ENCODE results near the gene FRYL. TPM values are rescaled to one million over a fixed set of nuclear protein-coding genes. Genes with fewer than 3 reads are reported as not detected.

The FRYL gene
- total and polyA plus RNA-seq, 2 of the 8 experiments (the other 6 are each of a cell fraction or from before 2014, with no cell fraction given), result 8.0 to 36.5 TPM

- Histone ChIP-seq H2BK12ac (ENCODE audit: low read depth, low read length) (peak within 1 kb of the TSS; percentile 35; the same call in 1 of the 2 replicates), H2BK20ac (ENCODE audit: low read length) (no peak within 1 kb of the TSS), H3K27ac (ENCODE audit: low read depth, low read length) (no peak within 1 kb of the TSS), H3K79me2 (ENCODE audit: control insufficient read depth in 1 of 2, insufficient read depth in 2 of 2, low read length in 2 of 2) (no peaks in the 10 kb centered on the region), H3K9ac (replicated peaks in 1 of 4; ENCODE audit: extremely low read depth in 1 of 4, low read depth in 3 of 4, low read length in 3 of 4) (peak within 1 kb of the TSS in 1 of 4 experiments; percentile 13; a peak in 1 of 7 replicates), H2BK15ac (ENCODE audit: low read length) (0 out of 2 replicates have a peak within 1 kb of the TSS, but pooled peaks have one; percentile 2), H3K18ac (ENCODE audit: extremely low read depth, low read length) (peak within 1 kb of the TSS; percentile 64; the same call in 1 of the 2 replicates), H3K79me1 (ENCODE audit: low read depth, low read length) (no peaks in the 10 kb centered on the region), H3K36me3 (ENCODE audit: control insufficient read depth in 2 of 4, insufficient read depth in 4 of 4, low read length in 3 of 4) (peaks cover 0 to 5% (median 0%) of the 10 kb centered on the region in 4 experiments; a peak in 1 of 8 replicates), H4K8ac (ENCODE audit: extremely low read depth, insufficient read depth, low read length) (peak within 1 kb of the TSS; percentile 57; the same call in 1 of the 2 replicates), H3K9me3 (ENCODE audit: insufficient read depth in 2 of 2, low read depth in 1 of 2, low read length in 1 of 2) (no peaks in the 10 kb centered on the region), H3K4ac (replicated peaks; ENCODE audit: insufficient read length, low read depth, low read length) (peak within 1 kb of the TSS; percentile 40), H3K4me1 (replicated peaks in 1 of 4; ENCODE audit: control insufficient read depth in 3 of 4, insufficient read depth in 4 of 4, low read length in 3 of 4) (peaks cover 4 to 11% (median 6%) of the 10 kb centered on the region in 4 experiments; a peak in 6 of 7 replicates), H2AFZ (ENCODE audit: low read length) (peak within 1 kb of the TSS; percentile 48; the same call in 1 of the 2 replicates), H3K23ac (ENCODE audit: insufficient read length) (no peak within 1 kb of the TSS), H3K14ac (ENCODE audit: insufficient read length) (no peak within 1 kb of the TSS), H3K4me2 (ENCODE audit: insufficient read depth in 1 of 2, low read depth in 2 of 2, low read length in 2 of 2) (peak within 1 kb of the TSS; percentile 70 to 74), H3K27me3 (replicated peaks in 1 of 4; ENCODE audit: control insufficient read depth in 3 of 4, extremely low read depth in 1 of 4, insufficient read depth in 3 of 4, low read length in 3 of 4) (peaks cover 18 to 42% (median 36%) of the 10 kb centered on the region in 4 experiments), H3K56ac (replicated peaks; ENCODE audit: insufficient read length, low read depth, low read length) (no peak within 1 kb of the TSS), H4K91ac (replicated peaks; ENCODE audit: insufficient read length, low read length) (peak within 1 kb of the TSS; percentile 94), H2AK5ac (ENCODE audit: low read depth, low read length) (no peak within 1 kb of the TSS), H4K20me1 (replicated peaks in 1 of 2; ENCODE audit: control insufficient read depth in 1 of 2, insufficient read depth in 2 of 2, low read length in 2 of 2) (no peaks in the 10 kb centered on the region), H3K4me3 (ENCODE audit: extremely low read depth in 1 of 4, insufficient read depth in 2 of 4, low read depth in 3 of 4, low read length in 4 of 4) (peak within 1 kb of the TSS; percentile 20 to 59 (median 42)), H4K5ac (ENCODE audit: insufficient read length, low read depth, low read length) (no peak within 1 kb of the TSS), H2BK5ac (ENCODE audit: low read depth, low read length) (0 out of 2 replicates have a peak within 1 kb of the TSS, but pooled peaks have one; percentile 39), H3K23me2 (ENCODE audit: low read depth, low read length) (peaks cover 9% of the 10 kb centered on the region; the same call in 1 of the 2 replicates), H2BK120ac (replicated peaks; ENCODE audit: low read depth, low read length) (no peak within 1 kb of the TSS)
- WGBS, 2 experiments (ENCODE audit: extremely low coverage in 1 of 2, insufficient coverage in 1 of 2, insufficient read length in 1 of 2, insufficient replicate concordance in 2 of 2, low coverage in 1 of 2, low lambda C conversion rate in 2 of 2, missing lambda C conversion rate in 1 of 2), result 2% methylated on average over 38 of the region's 85 CpGs; no CpG with 5 or more reads in 1 of the 2 experiments
- CTCF ChIA-PET (ENCODE audit: partially characterized antibody), result no interaction called here
- peak in 1 of 2 experiments; percentile 72 for DNase-seq (ENCODE audit: low read depth in 1 of 2, low spot score in 2 of 2)
- no peak for FAIRE-seq
- POLR2A ChIA-PET (ENCODE audit: partially characterized antibody), result interaction anchor here (0.7 to 2.2 kb wide), 6 partner anchors 11 to 356 kb away, joined by 3 to 10 read pairs (median 4); partner anchors contain the start of gene SLAIN2
- TF ChIP-seq KDM1A (IDR thresholded peaks at IDR 0.05; ENCODE audit: borderline replicate concordance, low read length), result 0 out of 2 replicates have a peak, but pooled peaks have one; percentile 8
- no peak for TF ChIP-seq JUN (IDR thresholded peaks at IDR 0.05; ENCODE audit: low read depth, low read length)
- no peak for TF ChIP-seq POLR2AphosphoS5 (IDR thresholded peaks at IDR 0.05; ENCODE audit: low read depth, low read length)
- peak; percentile 74; the same call in 1 of the 2 replicates for TF ChIP-seq MAX (IDR thresholded peaks at IDR 0.05)
- peak; percentile 79 for TF ChIP-seq KDM4A (IDR thresholded peaks at IDR 0.05; ENCODE audit: low read depth, low read length, severe bottlenecking)
- TF ChIP-seq USF2 (IDR thresholded peaks at IDR 0.05; ENCODE audit: low read length), result no peak
- peak; percentile 70; the same call in 1 of the 2 replicates for TF ChIP-seq RBBP5 (IDR thresholded peaks at IDR 0.05; ENCODE audit: borderline replicate concordance, low read depth, low read length)
- no peak for TF ChIP-seq SAP30 (IDR thresholded peaks at IDR 0.05; ENCODE audit: insufficient read depth, insufficient replicate concordance, low read length)
- TF ChIP-seq ASH2L (IDR thresholded peaks at IDR 0.05; ENCODE audit: low read length), result peak; percentile 3
These were observed 296.9 kb downstream of the FRYL start, which contains the start of gene SLC10A4 for GRCh38 chr4:48483006-48483776. TSS of gene SLC10A4 (plus strand) at chr4:48483343. CDS start at chr4:48483562, 219 bp downstream.

Data from H1 (cell line).